Measurements from ENCODE around the gene MAPK1.
A peak's percentile ranks its signal among the peaks of the same experiment; 100 is the strongest.

Gene MAPK1

DNA sequence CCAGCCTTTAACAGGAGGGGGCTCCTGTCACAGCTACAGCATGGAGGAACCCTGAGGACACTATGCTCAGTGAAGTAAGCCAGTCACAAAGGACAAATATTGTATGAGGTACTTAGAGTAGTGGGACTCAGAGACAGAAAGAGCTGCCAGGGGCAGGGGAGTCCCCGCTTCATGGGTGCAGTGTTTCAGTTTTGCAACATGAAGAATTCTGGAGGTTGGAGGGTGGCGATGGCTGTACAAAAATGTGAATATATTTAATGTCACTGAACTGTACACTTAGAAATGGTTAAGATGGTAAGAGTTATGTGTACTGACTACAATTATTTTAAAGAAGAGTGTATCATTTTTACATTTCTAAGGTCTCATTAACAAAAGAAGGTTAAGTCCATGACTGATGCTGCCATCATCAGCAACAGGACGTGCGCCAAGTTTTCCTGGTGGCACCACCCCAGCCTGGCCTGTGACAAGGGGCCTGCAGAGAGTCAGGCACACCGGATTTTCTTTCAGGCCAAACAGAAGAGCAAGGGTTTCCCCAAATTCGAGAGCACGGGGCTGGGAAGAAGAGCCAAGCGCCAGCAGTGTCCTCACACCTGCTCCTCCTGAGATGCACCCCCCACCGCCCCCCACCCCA is 153.9 kb downstream of the MAPK1 start:
- Histone ChIP-seq H3K4me2 (ENCODE audit: low read length) (peak overlapping the region; percentile 83), H3K27ac (ENCODE audit: low read length) (no peak overlapping the region), H3K4me3 (ENCODE audit: low read length) (peak overlapping the region; percentile 68)

DNA sequence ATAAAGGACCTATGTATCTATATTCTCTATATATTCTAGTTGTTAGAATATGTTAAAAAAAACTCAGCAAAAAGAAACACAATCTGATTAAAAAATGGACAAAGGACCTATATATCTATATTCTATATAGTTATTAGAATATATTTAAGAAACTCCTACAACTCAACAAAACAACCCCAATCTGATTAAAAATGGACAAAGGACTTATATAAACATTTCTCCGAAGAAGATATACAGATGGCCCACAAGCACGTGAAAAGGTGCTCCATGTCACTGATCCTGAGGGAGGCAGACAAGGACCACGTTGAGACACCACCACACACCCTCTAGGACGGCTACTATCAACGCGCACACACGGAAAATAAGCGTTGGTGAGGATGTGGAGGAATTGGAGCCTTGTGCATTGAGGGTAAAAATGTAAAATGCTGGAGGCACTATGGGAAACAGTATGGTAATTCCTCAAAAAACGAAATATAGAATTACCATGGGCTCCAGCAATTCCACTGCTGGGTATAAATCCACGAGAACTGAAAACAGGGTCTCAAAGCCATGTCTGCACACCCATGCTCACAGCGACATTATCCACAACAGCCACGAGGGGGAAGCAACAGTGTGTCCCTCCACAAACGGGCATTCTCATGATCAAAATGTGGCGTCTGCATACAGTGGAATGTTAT is 154.6 kb downstream of the MAPK1 start:
- H3K36me3 ChIP-seq (replicated peaks; ENCODE audit: low read depth, low read length): no peaks in the 10 kb centered on the region
- H2AFZ ChIP-seq (ENCODE audit: low read depth, low read length): peak overlapping the region; percentile 49; the same call in 1 of the 2 replicates
- H3K27ac ChIP-seq (ENCODE audit: low read length): no peak overlapping the region
- peak overlapping the region; percentile 83 for H3K4me2 ChIP-seq (ENCODE audit: low read length)
- no peak overlapping the region for H3K9ac ChIP-seq (ENCODE audit: low read length)
- no peaks in the 10 kb centered on the region for H3K9me3 ChIP-seq (ENCODE audit: insufficient read depth, low read length)
- H3K4me1 ChIP-seq (ENCODE audit: low read length): peaks cover 9% of the 10 kb centered on the region
- 0 out of 2 replicates have a peak, but pooled peaks cover 8% of the 10 kb centered on the region for H3K27me3 ChIP-seq (ENCODE audit: low read depth, low read length)
- no peaks in the 10 kb centered on the region for H3K79me2 ChIP-seq (ENCODE audit: low read length)
- TF ChIP-seq, protein P1, sequence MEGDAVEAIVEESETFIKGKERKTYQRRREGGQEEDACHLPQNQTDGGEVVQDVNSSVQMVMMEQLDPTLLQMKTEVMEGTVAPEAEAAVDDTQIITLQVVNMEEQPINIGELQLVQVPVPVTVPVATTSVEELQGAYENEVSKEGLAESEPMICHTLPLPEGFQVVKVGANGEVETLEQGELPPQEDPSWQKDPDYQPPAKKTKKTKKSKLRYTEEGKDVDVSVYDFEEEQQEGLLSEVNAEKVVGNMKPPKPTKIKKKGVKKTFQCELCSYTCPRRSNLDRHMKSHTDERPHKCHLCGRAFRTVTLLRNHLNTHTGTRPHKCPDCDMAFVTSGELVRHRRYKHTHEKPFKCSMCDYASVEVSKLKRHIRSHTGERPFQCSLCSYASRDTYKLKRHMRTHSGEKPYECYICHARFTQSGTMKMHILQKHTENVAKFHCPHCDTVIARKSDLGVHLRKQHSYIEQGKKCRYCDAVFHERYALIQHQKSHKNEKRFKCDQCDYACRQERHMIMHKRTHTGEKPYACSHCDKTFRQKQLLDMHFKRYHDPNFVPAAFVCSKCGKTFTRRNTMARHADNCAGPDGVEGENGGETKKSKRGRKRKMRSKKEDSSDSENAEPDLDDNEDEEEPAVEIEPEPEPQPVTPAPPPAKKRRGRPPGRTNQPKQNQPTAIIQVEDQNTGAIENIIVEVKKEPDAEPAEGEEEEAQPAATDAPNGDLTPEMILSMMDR (IDR thresholded peaks at IDR 0.05; ENCODE audit: low read depth, low read length): peak; percentile 95
- TF ChIP-seq EZH2phosphoT487 (IDR thresholded peaks at IDR 0.05; ENCODE audit: low read depth): no peak
- peak overlapping the region; percentile 68 for H3K4me3 ChIP-seq (ENCODE audit: low read length)
- no peaks in the 10 kb centered on the region for H4K20me1 ChIP-seq (ENCODE audit: insufficient read depth, low read length)

More for the DNA sequence above, 153.9 kb downstream of the MAPK1 start:
- no peak for TF ChIP-seq EZH2phosphoT487 (IDR thresholded peaks at IDR 0.05; ENCODE audit: low read depth)
- TF ChIP-seq, protein P1 (IDR thresholded peaks at IDR 0.05; ENCODE audit: low read depth, low read length): no peak
- H3K4me1 ChIP-seq (ENCODE audit: low read length): peaks cover 9% of the 10 kb centered on the region
- H2AFZ ChIP-seq (ENCODE audit: low read depth, low read length): peak overlapping the region; percentile 49; the same call in 1 of the 2 replicates
- H3K9me3 ChIP-seq (ENCODE audit: insufficient read depth, low read length): no peaks in the 10 kb centered on the region
- 0 out of 2 replicates have a peak, but pooled peaks cover 8% of the 10 kb centered on the region for H3K27me3 ChIP-seq (ENCODE audit: low read depth, low read length)
- no peaks in the 10 kb centered on the region for H4K20me1 ChIP-seq (ENCODE audit: insufficient read depth, low read length)
- no peak overlapping the region for H3K9ac ChIP-seq (ENCODE audit: low read length)
- no peaks in the 10 kb centered on the region for H3K36me3 ChIP-seq (replicated peaks; ENCODE audit: low read depth, low read length)
- no peaks in the 10 kb centered on the region for H3K79me2 ChIP-seq (ENCODE audit: low read length)

DNA sequence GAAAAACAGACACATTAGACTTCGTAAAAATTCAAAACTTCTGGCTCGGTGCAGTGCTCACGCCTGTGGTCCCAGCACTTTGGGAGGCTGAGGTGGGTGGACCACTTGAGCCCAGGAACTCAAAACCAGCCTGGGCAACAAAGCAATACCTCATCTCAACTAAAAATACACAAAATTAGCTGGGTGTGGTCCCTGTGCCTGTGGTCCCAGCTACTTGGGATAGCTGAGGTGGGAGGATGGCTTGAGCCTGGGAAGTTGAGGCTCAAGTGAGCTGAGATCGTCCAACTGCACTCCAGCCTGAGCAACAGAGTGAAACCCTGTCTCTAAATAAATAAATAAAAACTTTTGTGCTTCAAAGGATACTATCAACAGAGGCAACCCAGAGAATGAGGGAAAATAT is 155.6 kb downstream of the MAPK1 start:
- no peak for TF ChIP-seq EZH2phosphoT487 (IDR thresholded peaks at IDR 0.05; ENCODE audit: low read depth)
- TF ChIP-seq, protein P1 (IDR thresholded peaks at IDR 0.05; ENCODE audit: low read depth, low read length): no peak
- H3K9ac ChIP-seq (ENCODE audit: low read length): no peak overlapping the region

DNA sequence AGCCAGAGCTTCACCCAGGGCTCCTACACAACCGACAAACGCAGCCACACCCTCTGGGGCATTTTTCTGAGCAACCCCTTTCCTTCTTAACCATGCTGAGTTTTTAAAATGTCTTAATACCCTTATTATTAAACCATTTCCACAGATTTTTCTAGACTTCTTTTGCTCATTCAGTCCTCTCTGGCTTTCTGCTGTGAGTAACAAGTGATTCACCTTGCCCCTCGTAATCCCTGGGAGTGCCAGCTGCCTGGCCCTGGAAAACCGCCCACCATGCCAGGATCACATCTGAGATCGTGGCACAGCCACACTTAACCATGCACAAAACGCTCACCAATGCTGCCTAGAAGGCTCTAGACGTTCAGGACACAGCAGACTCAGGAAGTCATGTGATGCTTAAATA is 157.3 kb downstream of the MAPK1 start:
- Histone ChIP-seq H3K79me2 (ENCODE audit: low read length) (no peaks in the 10 kb centered on the region), H3K4me3 (ENCODE audit: low read length) (no peak overlapping the region), H3K4me1 (ENCODE audit: low read length) (peaks cover 9% of the 10 kb centered on the region), H3K27ac (ENCODE audit: low read length) (no peak overlapping the region), H3K9me3 (ENCODE audit: insufficient read depth, low read length) (no peaks in the 10 kb centered on the region), H3K36me3 (replicated peaks; ENCODE audit: low read depth, low read length) (no peaks in the 10 kb centered on the region), H3K9ac (ENCODE audit: low read length) (no peak overlapping the region), H3K4me2 (ENCODE audit: low read length) (no peak overlapping the region), H3K27me3 (ENCODE audit: low read depth, low read length) (0 out of 2 replicates have a peak, but pooled peaks cover 4% of the 10 kb centered on the region), H2AFZ (ENCODE audit: low read depth, low read length) (no peak overlapping the region), H4K20me1 (ENCODE audit: insufficient read depth, low read length) (no peaks in the 10 kb centered on the region)
- TF ChIP-seq EZH2phosphoT487 (IDR thresholded peaks at IDR 0.05; ENCODE audit: low read depth): no peak
- TF ChIP-seq, protein P1 (IDR thresholded peaks at IDR 0.05; ENCODE audit: low read depth, low read length): no peak

More for the DNA sequence above, 155.6 kb downstream of the MAPK1 start:
- no peaks in the 10 kb centered on the region for H3K36me3 ChIP-seq (replicated peaks; ENCODE audit: low read depth, low read length)
- no peaks in the 10 kb centered on the region for H4K20me1 ChIP-seq (ENCODE audit: insufficient read depth, low read length)
- H3K27ac ChIP-seq (ENCODE audit: low read length): no peak overlapping the region
- H3K4me3 ChIP-seq (ENCODE audit: low read length): no peak overlapping the region
- 0 out of 2 replicates have a peak, but pooled peaks cover 4% of the 10 kb centered on the region for H3K27me3 ChIP-seq (ENCODE audit: low read depth, low read length)
- H3K4me2 ChIP-seq (ENCODE audit: low read length): no peak overlapping the region
- no peaks in the 10 kb centered on the region for H3K79me2 ChIP-seq (ENCODE audit: low read length)
- H3K4me1 ChIP-seq (ENCODE audit: low read length): peaks cover 9% of the 10 kb centered on the region
- H2AFZ ChIP-seq (ENCODE audit: low read depth, low read length): no peak overlapping the region
- H3K9me3 ChIP-seq (ENCODE audit: insufficient read depth, low read length): no peaks in the 10 kb centered on the region
